ENCODE measurements around the gene SELENOF. TPM values are rescaled to one million over a fixed set of nuclear protein-coding genes. Genes with fewer than 3 reads are reported as not detected.
A peak's percentile ranks its signal among the peaks of the same experiment; 100 is the strongest.
"Not testable (repeated sequence)": the region's sequence is repeated elsewhere in the genome, so short reads cannot be mapped to it uniquely, and the experiment has no call there.

Gene SELENOF
- total RNA-seq, 1 donor from 2014 or later: 67.0 TPM

GRCh38 chr1:86914601-86914997 is 673 bp upstream of the SELENOF start, which contains the start of gene HS2ST1:
Gene HS2ST1 (plus strand): TSS chr1:86914635.
- H3K4me3 ChIP-seq: peak within 1 kb of the TSS; percentile 88
- TF ChIP-seq CTCF (IDR thresholded peaks at IDR 0.05; ENCODE audit: borderline replicate concordance): no peak
- peaks cover 55% of the 10 kb centered on the region for H3K4me1 ChIP-seq
- no peaks in the 10 kb centered on the region for H3K36me3 ChIP-seq
- no peaks in the 10 kb centered on the region for H3K27me3 ChIP-seq (ENCODE audit: low read depth)
- H3K27ac ChIP-seq (replicated peaks): peak within 1 kb of the TSS; percentile 93
- no peaks in the 10 kb centered on the region for H3K9me3 ChIP-seq (replicated peaks)
- intact Hi-C loops (cut with micrococcal nuclease): no loop called here
- DNase-seq: no peak

- Histone ChIP-seq H3K4me3 (peak overlapping the region; percentile 88), H3K9me3 (replicated peaks) (no peaks in the 10 kb centered on the region), H3K36me3 (no peaks in the 10 kb centered on the region), H3K4me1 (peaks cover 66% of the 10 kb centered on the region), H3K27me3 (ENCODE audit: low read depth) (no peaks in the 10 kb centered on the region), H3K27ac (replicated peaks) (peak overlapping the region; percentile 93)
- DNase-seq: no peak
- no peak for TF ChIP-seq CTCF (IDR thresholded peaks at IDR 0.05; ENCODE audit: borderline replicate concordance)
- intact Hi-C loops (cut with micrococcal nuclease): no loop called here
These were observed 479 bp downstream of the SELENOF start for GRCh38 chr1:86913399-86913895.

GRCh38 chr1:86912281-86912900 is 1.5 kb downstream of the SELENOF start:
- no peaks in the 10 kb centered on the region for H3K9me3 ChIP-seq (replicated peaks)
- peaks cover 3% of the 10 kb centered on the region for H3K36me3 ChIP-seq
- peak overlapping the region; percentile 88 for H3K4me3 ChIP-seq
- no peak overlapping the region for H3K27ac ChIP-seq (replicated peaks)
- no peak for DNase-seq
- peaks cover 69% of the 10 kb centered on the region for H3K4me1 ChIP-seq
- TF ChIP-seq CTCF (IDR thresholded peaks at IDR 0.05; ENCODE audit: borderline replicate concordance): no peak
- intact Hi-C loops (cut with micrococcal nuclease): no loop called here
- H3K27me3 ChIP-seq (ENCODE audit: low read depth): no peaks in the 10 kb centered on the region

- no peak for DNase-seq
- Histone ChIP-seq H3K27me3 (ENCODE audit: low read depth) (no peaks in the 10 kb centered on the region), H3K36me3 (peaks cover 15% of the 10 kb centered on the region), H3K27ac (replicated peaks) (no peak overlapping the region), H3K9me3 (replicated peaks) (no peaks in the 10 kb centered on the region), H3K4me3 (no peak overlapping the region), H3K4me1 (peaks cover 36% of the 10 kb centered on the region)
- intact Hi-C loops (cut with micrococcal nuclease): no loop called here
- no peak for TF ChIP-seq CTCF (IDR thresholded peaks at IDR 0.05; ENCODE audit: borderline replicate concordance)
These were observed 7.5 kb downstream of the SELENOF start for GRCh38 chr1:86906419-86906818.

GRCh38 chr1:86905875-86906274 is 8.1 kb downstream of the SELENOF start:
- no peaks in the 10 kb centered on the region for H3K9me3 ChIP-seq (replicated peaks)
- H3K4me1 ChIP-seq: peaks cover 31% of the 10 kb centered on the region
- DNase-seq: no peak

GRCh38 chr1:86899401-86899800 is 14.5 kb downstream of the SELENOF start:
- H3K9me3 ChIP-seq (replicated peaks); H3K27me3 ChIP-seq (ENCODE audit: low read depth); DNase-seq; H3K4me3 ChIP-seq; intact Hi-C loops (cut with micrococcal nuclease); H3K27ac ChIP-seq (replicated peaks): not testable (repeated sequence)
- peaks cover 16% of the 10 kb centered on the region for H3K4me1 ChIP-seq
- peaks cover 20% of the 10 kb centered on the region for H3K36me3 ChIP-seq

More at GRCh38 chr1:86905875-86906274, 8.1 kb downstream of the SELENOF start:
- no peaks in the 10 kb centered on the region for H3K27me3 ChIP-seq (ENCODE audit: low read depth)
- TF ChIP-seq CTCF (IDR thresholded peaks at IDR 0.05; ENCODE audit: borderline replicate concordance): no peak
- H3K4me3 ChIP-seq: no peak overlapping the region
- peaks cover 20% of the 10 kb centered on the region for H3K36me3 ChIP-seq
- intact Hi-C loops (cut with micrococcal nuclease): no loop called here
- H3K27ac ChIP-seq (replicated peaks): no peak overlapping the region
